ENCODE data around the gene ARHGEF10L. TPM values are rescaled to one million over a fixed set of nuclear protein-coding genes. Genes with fewer than 3 reads are reported as not detected.

The ARHGEF10L gene
- total and polyA plus RNA-seq, 4 donors: 20.7 to 61.0 (median 42.1) TPM

DNA sequence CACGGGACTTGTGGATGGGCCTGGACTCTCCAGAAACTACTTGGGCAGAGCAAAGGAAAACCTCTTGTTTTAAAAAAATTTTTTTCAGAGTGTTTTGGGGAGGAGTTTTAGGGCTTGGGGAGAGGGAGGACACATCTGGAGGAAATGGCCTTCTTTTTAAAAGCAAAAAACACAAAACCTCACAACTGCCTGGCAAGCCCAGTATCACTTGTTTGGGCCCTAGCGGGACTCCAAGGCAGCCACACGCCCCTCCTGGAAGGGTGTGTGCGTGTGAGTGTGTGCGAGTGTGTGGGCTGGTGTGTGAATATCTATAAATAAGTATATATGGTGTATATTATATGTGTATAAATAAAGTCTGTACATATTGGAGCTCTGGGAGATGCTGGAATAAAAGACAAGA, 158.0 kb downstream of the ARHGEF10L start:
- Histone ChIP-seq H3K9me3 (ENCODE audit: control insufficient read depth, insufficient read depth, low read length) (no peaks in the 10 kb centered on the region), H3K4me3 (ENCODE audit: low read depth, low read length) (no peak overlapping the region), H3K27me3 (ENCODE audit: control insufficient read depth, insufficient read depth, low read length) (no peaks in the 10 kb centered on the region), H3K36me3 (ENCODE audit: control insufficient read depth, insufficient read depth, low read length) (peaks cover 44% of the 10 kb centered on the region), H3K4me1 (ENCODE audit: control insufficient read depth, insufficient read depth, low read length) (peaks cover 23% of the 10 kb centered on the region), H3K27ac (ENCODE audit: low read depth, low read length) (no peak overlapping the region)
- WGBS (ENCODE audit: insufficient coverage): no CpG with 5 or more reads among the region's 5 CpGs
- no peak for DNase-seq (ENCODE audit: low read depth in 4 of 6, low spot score in 6 of 6)

DNA sequence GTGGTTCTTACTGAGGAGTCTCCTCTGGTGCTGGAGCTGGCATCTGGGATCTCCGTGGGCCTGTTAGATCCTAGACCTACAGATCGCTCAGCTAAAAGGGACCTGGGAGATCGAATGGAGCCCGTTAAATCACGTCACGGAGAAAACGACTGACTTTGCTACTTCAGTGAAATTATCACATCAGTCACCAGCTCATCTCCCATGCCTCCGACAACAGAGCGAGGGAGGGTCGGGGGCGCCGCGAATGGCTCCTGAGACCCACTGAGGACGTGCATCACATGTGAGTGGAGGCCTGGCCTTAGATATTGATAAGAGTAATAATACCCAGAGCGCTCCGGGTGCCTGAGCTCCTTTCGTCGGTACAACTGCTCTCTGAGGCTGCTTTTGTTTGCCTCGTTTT, 160.1 kb downstream of the ARHGEF10L start:
- Histone ChIP-seq H3K4me3 (ENCODE audit: low read depth, low read length) (no peak overlapping the region), H3K9me3 (ENCODE audit: control insufficient read depth, insufficient read depth, low read length) (no peaks in the 10 kb centered on the region), H3K27ac (ENCODE audit: low read depth, low read length) (no peak overlapping the region), H3K27me3 (ENCODE audit: control insufficient read depth, insufficient read depth, low read length) (no peaks in the 10 kb centered on the region), H3K4me1 (ENCODE audit: control insufficient read depth, insufficient read depth, low read length) (peaks cover 32% of the 10 kb centered on the region), H3K36me3 (ENCODE audit: control insufficient read depth, insufficient read depth, low read length) (peaks cover 28% of the 10 kb centered on the region)
- DNase-seq (ENCODE audit: low read depth in 4 of 6, low spot score in 6 of 6): peak in 1 of 6 donors; percentile 64
- 65% methylated on average over 10 of the region's 19 CpGs for WGBS (ENCODE audit: insufficient coverage)

DNA sequence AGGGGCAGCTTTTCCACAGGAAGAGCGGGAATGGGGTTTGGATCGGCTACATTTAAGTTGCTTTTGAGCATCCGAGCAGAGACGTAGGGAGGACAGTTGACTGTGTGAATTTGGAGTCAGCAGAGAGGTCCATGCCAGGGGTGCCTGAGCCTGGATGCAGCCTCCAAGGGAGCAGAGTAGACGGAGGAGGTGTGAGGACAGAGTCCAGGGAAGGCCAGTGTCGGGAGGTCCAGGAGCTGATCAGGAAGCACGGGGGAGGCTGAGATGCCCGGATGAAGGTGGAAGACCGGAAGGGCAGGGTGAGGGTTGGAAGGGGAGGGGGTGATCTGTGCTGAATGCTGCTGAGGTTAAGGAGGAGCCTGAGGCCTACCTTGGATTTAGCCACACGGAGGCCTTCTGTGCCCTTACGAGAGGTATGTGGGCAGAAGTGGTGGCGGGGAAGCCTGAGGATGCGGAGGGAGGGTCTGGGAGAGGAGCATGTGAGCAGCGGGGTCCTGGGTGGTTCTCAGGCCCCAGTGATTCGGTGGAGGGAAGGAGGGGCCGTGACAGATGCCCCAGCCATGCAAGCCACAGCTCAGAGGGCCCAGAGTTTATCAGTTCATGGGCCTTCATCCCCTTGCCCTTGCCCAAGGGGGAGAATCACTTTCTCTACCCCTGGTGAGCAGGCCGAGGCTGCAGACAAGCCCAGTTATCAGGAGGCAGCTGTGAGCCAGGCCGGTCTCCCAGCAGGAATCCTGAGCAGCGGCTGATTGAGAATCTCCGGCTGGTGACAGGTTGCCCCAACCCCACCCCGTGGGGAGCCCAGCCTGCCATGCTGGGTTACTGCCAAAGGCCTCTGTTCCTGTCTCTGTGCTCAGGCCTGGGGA, 161.7 kb downstream of the ARHGEF10L start:
- peaks cover 31% of the 10 kb centered on the region for H3K4me1 ChIP-seq (ENCODE audit: control insufficient read depth, insufficient read depth, low read length)
- no peak for DNase-seq (ENCODE audit: low read depth in 4 of 6, low spot score in 6 of 6)
- no peak overlapping the region for H3K4me3 ChIP-seq (ENCODE audit: low read depth, low read length)
- H3K36me3 ChIP-seq (ENCODE audit: control insufficient read depth, insufficient read depth, low read length): peaks cover 16% of the 10 kb centered on the region
- no peak overlapping the region for H3K27ac ChIP-seq (ENCODE audit: low read depth, low read length)
- peaks cover 3% of the 10 kb centered on the region for H3K27me3 ChIP-seq (ENCODE audit: control insufficient read depth, insufficient read depth, low read length)
- H3K9me3 ChIP-seq (ENCODE audit: control insufficient read depth, insufficient read depth, low read length): no peaks in the 10 kb centered on the region
- 73% methylated on average over 20 of the region's 21 CpGs for WGBS (ENCODE audit: insufficient coverage)

DNA sequence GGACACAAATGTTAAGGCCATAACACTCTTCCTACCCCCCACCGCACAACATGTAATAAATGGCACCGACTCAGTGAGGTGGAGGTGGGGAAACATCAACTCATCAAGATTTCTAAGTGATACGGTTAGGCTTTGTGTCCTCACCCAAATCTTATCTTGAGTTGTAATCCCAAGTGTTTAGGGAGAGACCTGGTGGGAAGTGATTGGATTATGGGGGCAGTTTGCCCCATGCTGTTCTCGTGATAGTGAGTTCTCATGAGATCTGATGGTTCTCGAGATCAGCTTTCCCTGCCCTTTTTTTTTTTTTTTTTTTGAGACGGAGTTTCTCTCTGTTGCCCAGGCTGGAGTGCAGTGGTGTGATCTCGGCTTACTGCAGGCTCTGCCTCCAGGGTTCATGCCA, 164.7 kb downstream of the ARHGEF10L start:
- H3K9me3 ChIP-seq (ENCODE audit: control insufficient read depth, insufficient read depth, low read length): no peaks in the 10 kb centered on the region
- no peak for DNase-seq (ENCODE audit: low read depth in 4 of 6, low spot score in 6 of 6)
- WGBS (ENCODE audit: insufficient coverage): no CpG with 5 or more reads among the region's 7 CpGs

DNA sequence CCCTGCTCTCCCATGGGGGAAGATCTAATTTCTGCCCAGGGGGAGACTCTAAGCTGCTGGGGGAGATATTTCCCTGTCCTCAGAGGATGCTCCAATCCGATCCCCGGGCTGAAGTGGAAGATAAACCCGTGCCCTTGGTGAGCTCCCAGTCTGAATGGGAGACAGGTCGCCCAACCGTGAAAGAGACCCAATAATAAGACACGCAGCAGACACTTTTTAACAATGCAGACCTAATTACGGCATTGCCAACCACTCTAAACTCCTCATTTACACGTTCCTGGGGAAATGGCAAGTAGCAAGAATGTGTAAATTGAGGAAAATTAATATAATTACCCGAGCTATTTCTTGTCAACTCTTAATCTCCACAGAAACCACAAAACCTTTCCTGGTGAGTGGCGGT, 166.9 kb downstream of the ARHGEF10L start:
- H3K4me3 ChIP-seq (ENCODE audit: low read depth, low read length): no peak overlapping the region
- H3K9me3 ChIP-seq (ENCODE audit: control insufficient read depth, insufficient read depth, low read length): no peaks in the 10 kb centered on the region
- H3K27me3 ChIP-seq (ENCODE audit: control insufficient read depth, insufficient read depth, low read length): peaks cover 3% of the 10 kb centered on the region
- no peak overlapping the region for H3K27ac ChIP-seq (ENCODE audit: low read depth, low read length)
- H3K36me3 ChIP-seq (ENCODE audit: control insufficient read depth, insufficient read depth, low read length): no peaks in the 10 kb centered on the region
- WGBS (ENCODE audit: insufficient coverage): 72% methylated on average over 2 of the region's 10 CpGs
- H3K4me1 ChIP-seq (ENCODE audit: control insufficient read depth, insufficient read depth, low read length): peaks cover 12% of the 10 kb centered on the region
- peak in 1 of 6 donors; percentile 56 for DNase-seq (ENCODE audit: low read depth in 4 of 6, low spot score in 6 of 6)

More for the DNA sequence above, 164.7 kb downstream of the ARHGEF10L start:
- H3K27me3 ChIP-seq (ENCODE audit: control insufficient read depth, insufficient read depth, low read length): peaks cover 3% of the 10 kb centered on the region
- peaks cover 27% of the 10 kb centered on the region for H3K4me1 ChIP-seq (ENCODE audit: control insufficient read depth, insufficient read depth, low read length)
- H3K36me3 ChIP-seq (ENCODE audit: control insufficient read depth, insufficient read depth, low read length): no peaks in the 10 kb centered on the region
- no peak overlapping the region for H3K27ac ChIP-seq (ENCODE audit: low read depth, low read length)
- no peak overlapping the region for H3K4me3 ChIP-seq (ENCODE audit: low read depth, low read length)

DNA sequence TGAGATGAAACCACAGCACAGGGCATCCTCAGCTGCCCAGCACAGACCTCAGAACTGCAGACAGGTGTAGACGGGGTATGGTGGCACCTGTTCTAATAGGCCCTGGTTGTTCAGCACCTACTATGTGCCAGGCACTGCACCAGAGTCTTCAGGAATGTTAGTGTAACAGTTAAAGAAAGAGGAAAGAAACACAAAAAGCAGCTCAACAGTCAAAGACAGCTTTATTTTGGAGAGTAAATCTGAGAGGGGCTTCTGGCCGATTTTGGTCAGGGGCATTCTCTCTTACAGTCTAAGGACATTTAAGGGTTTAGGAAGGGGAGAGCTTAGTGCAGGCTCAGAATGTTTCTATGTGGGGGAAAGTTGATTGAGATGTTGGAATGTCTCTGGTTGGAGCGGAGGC, 170.5 kb downstream of the ARHGEF10L start:
- Histone ChIP-seq H3K9me3 (ENCODE audit: control insufficient read depth, insufficient read depth, low read length) (no peaks in the 10 kb centered on the region), H3K4me1 (ENCODE audit: control insufficient read depth, insufficient read depth, low read length) (peaks cover 7% of the 10 kb centered on the region), H3K27me3 (ENCODE audit: control insufficient read depth, insufficient read depth, low read length) (peaks cover 3% of the 10 kb centered on the region), H3K36me3 (ENCODE audit: control insufficient read depth, insufficient read depth, low read length) (no peaks in the 10 kb centered on the region), H3K27ac (ENCODE audit: low read depth, low read length) (no peak overlapping the region), H3K4me3 (ENCODE audit: low read depth, low read length) (no peak overlapping the region)
- WGBS (ENCODE audit: insufficient coverage): 98% methylated on average over 3 of the region's 3 CpGs
- no peak for DNase-seq (ENCODE audit: low read depth in 4 of 6, low spot score in 6 of 6)

DNA sequence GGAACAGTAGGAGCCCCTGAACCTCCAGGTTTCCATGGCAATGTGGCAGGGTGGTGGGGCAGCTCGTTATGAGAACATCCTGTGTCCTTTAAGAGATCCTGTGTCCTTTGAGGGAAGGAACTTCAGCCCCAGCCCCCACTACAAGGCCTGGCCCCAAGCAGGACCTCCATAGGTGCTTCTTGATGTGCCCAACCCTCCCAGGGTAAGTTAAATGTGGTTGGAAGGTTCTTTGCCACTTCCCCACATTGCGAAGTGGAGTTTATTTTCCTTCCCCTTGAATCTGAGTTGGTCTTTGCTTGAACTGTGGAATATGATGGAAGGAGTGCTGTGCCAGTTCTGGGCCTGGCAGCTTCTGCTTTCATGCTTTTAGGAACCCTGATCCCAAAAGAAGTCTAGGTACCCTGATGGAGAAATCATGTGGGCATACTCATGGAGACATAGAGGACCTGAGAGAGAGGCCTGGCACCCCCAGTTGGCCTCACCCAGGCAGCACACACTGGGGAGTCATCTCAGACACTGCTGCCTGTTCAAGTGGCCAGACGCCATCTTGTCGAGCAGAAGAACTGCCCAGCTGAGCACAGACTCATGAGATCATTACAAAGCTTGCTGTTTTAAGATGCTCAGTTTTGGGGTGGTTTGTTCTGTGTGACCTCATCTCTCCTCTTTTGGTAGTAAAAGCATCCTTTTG, 171.5 kb downstream of the ARHGEF10L start:
- Histone ChIP-seq H3K27me3 (ENCODE audit: control insufficient read depth, insufficient read depth, low read length) (no peaks in the 10 kb centered on the region), H3K4me1 (ENCODE audit: control insufficient read depth, insufficient read depth, low read length) (peaks cover 7% of the 10 kb centered on the region), H3K4me3 (ENCODE audit: low read depth, low read length) (no peak overlapping the region), H3K27ac (ENCODE audit: low read depth, low read length) (no peak overlapping the region), H3K9me3 (ENCODE audit: control insufficient read depth, insufficient read depth, low read length) (no peaks in the 10 kb centered on the region), H3K36me3 (ENCODE audit: control insufficient read depth, insufficient read depth, low read length) (no peaks in the 10 kb centered on the region)
- WGBS (ENCODE audit: insufficient coverage): 76% methylated on average over 3 of the region's 4 CpGs
- DNase-seq (ENCODE audit: low read depth in 4 of 6, low spot score in 6 of 6): no peak

DNA sequence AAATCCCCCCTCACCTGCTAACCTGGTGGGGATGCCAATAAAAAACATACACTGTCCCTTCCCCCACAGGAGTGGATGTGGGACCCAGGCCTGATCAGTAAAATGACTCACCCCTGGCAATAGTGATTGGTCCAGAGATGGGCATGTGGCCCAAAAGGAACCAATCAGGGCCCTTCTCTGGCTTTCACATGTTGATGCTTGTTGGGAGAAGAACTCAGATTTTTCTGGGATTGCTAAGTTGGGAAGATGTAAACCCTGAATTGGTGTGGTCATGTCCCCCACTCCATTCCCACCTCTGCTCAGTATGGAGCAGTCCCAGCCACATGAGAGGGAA, 172.0 kb downstream of the ARHGEF10L start:
- no peak overlapping the region for H3K4me3 ChIP-seq (ENCODE audit: low read depth, low read length)
- H3K27ac ChIP-seq (ENCODE audit: low read depth, low read length): no peak overlapping the region
- no peaks in the 10 kb centered on the region for H3K27me3 ChIP-seq (ENCODE audit: control insufficient read depth, insufficient read depth, low read length)
- H3K36me3 ChIP-seq (ENCODE audit: control insufficient read depth, insufficient read depth, low read length): no peaks in the 10 kb centered on the region
- no peak for DNase-seq (ENCODE audit: low read depth in 4 of 6, low spot score in 6 of 6)
- no peaks in the 10 kb centered on the region for H3K9me3 ChIP-seq (ENCODE audit: control insufficient read depth, insufficient read depth, low read length)
- H3K4me1 ChIP-seq (ENCODE audit: control insufficient read depth, insufficient read depth, low read length): peaks cover 7% of the 10 kb centered on the region

DNA sequence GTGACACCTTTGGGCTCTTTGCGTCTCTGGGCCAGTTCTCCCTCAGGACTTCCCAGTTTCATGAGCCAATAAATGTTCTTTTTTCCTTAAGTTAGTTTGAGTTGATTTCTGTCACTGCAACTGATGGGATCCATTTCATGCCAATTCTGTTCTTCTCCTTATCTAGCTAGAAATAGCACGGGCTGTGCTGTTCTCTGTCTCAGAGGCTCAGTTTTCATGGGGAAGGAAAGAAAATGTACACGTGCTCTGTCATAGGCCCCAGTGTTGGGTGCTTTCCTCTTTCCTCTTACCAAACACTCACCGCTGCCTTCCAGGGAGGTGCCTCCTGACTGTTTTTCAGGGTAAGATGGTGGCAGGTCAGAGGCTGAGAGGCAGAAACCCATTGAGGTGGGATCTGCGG, 172.4 kb downstream of the ARHGEF10L start:
- Histone ChIP-seq H3K27ac (ENCODE audit: low read depth, low read length) (no peak overlapping the region), H3K4me1 (ENCODE audit: control insufficient read depth, insufficient read depth, low read length) (peaks cover 7% of the 10 kb centered on the region), H3K4me3 (ENCODE audit: low read depth, low read length) (no peak overlapping the region), H3K9me3 (ENCODE audit: control insufficient read depth, insufficient read depth, low read length) (no peaks in the 10 kb centered on the region), H3K27me3 (ENCODE audit: control insufficient read depth, insufficient read depth, low read length) (no peaks in the 10 kb centered on the region), H3K36me3 (ENCODE audit: control insufficient read depth, insufficient read depth, low read length) (no peaks in the 10 kb centered on the region)
- WGBS (ENCODE audit: insufficient coverage): 89% methylated on average over 2 of the region's 5 CpGs
- DNase-seq (ENCODE audit: low read depth in 4 of 6, low spot score in 6 of 6): no peak

DNA sequence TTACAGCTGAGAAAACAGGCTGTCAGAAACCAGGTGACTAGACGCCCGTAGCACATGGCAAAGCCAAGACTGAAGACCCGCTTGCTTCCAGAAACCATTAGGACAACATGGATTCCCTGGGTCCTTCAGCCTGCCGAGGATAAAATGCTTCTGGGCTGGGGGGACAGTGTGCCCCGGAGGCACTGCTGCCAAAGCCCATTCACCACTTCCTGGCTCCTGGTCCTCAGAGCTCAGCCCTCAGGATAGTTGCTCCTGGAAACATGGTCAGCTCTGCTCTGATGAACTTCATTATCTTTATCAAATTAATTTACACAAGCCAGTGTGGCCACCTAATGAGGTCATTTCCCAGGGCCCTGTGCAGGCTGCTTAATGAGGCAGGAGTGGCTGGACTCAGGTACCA, 174.5 kb downstream of the ARHGEF10L start:
- no peak overlapping the region for H3K4me3 ChIP-seq (ENCODE audit: low read depth, low read length)
- no peaks in the 10 kb centered on the region for H3K36me3 ChIP-seq (ENCODE audit: control insufficient read depth, insufficient read depth, low read length)
- DNase-seq (ENCODE audit: low read depth in 4 of 6, low spot score in 6 of 6): no peak
- 49% methylated on average over 5 of the region's 5 CpGs for WGBS (ENCODE audit: insufficient coverage)
- no peaks in the 10 kb centered on the region for H3K27me3 ChIP-seq (ENCODE audit: control insufficient read depth, insufficient read depth, low read length)
- no peak overlapping the region for H3K27ac ChIP-seq (ENCODE audit: low read depth, low read length)
- H3K9me3 ChIP-seq (ENCODE audit: control insufficient read depth, insufficient read depth, low read length): no peaks in the 10 kb centered on the region
- H3K4me1 ChIP-seq (ENCODE audit: control insufficient read depth, insufficient read depth, low read length): peaks cover 19% of the 10 kb centered on the region
